Nephron (organoid): ENCODE measurements around the gene MIB1.
"Not testable (repeated sequence)": the region's sequence is repeated elsewhere in the genome, so short reads cannot be mapped to it uniquely, and the experiment has no call there.

Experiments used
- H3K27ac Mint-ChIP-seq, 3 experiments: 2 replicates each; pipeline ENCODE4 v1.8.0; 2020; ENCODE audit warnings: mixed read lengths in 3 of 3, mild to moderate bottlenecking in 2 of 3, moderate library complexity in 1 of 3
- H3K27me3 Mint-ChIP-seq: 2 replicates; pipeline ENCODE4 v1.8.0; 2021; ENCODE audit warnings: low read depth, mild to moderate bottlenecking, moderate library complexity, mixed read lengths
- H3K36me3 Mint-ChIP-seq: 2 replicates; pipeline ENCODE4 v1.8.0; 2020; ENCODE audit warnings: low read depth, mixed read lengths
- H3K4me1 Mint-ChIP-seq: 2 replicates; pipeline ENCODE4 v1.8.0; 2020; ENCODE audit warnings: mixed read lengths
- H3K4me3 Mint-ChIP-seq, 3 experiments: 2 replicates each; pipeline ENCODE4 v1.8.0; 2020; ENCODE audit warnings: mild to moderate bottlenecking in 3 of 3, mixed read lengths in 3 of 3, moderate library complexity in 2 of 3
- H3K9me3 Mint-ChIP-seq: 2 replicates; pipeline ENCODE4 v1.8.0; 2020; ENCODE audit warnings: mixed read lengths
- TF ChIP-seq, protein P1 (sequence below), 3 experiments: fragments of 200-600 bp; sonication (generic); IDR thresholded peaks; one replicate each; pipeline ENCODE4 v1.5.0; 2021; ENCODE audit warnings: antibody characterized with exemption in 3 of 3; ENCODE audit not compliant: unreplicated experiment in 3 of 3

MIB1 gene

GRCh38 chr18:21703241-21703820, 37.3 kb upstream of the MIB1 start:
- no peaks in the 10 kb centered on the region for H3K4me1 Mint-ChIP-seq
- TF ChIP-seq, protein P1, sequence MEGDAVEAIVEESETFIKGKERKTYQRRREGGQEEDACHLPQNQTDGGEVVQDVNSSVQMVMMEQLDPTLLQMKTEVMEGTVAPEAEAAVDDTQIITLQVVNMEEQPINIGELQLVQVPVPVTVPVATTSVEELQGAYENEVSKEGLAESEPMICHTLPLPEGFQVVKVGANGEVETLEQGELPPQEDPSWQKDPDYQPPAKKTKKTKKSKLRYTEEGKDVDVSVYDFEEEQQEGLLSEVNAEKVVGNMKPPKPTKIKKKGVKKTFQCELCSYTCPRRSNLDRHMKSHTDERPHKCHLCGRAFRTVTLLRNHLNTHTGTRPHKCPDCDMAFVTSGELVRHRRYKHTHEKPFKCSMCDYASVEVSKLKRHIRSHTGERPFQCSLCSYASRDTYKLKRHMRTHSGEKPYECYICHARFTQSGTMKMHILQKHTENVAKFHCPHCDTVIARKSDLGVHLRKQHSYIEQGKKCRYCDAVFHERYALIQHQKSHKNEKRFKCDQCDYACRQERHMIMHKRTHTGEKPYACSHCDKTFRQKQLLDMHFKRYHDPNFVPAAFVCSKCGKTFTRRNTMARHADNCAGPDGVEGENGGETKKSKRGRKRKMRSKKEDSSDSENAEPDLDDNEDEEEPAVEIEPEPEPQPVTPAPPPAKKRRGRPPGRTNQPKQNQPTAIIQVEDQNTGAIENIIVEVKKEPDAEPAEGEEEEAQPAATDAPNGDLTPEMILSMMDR (IDR thresholded peaks at IDR 0.05; ENCODE audit: unreplicated experiment in 3 of 3) = no peak

GRCh38 chr18:21704603-21705364, 35.8 kb upstream of the MIB1 start, which contains the start of gene ABHD3:
TSS of gene ABHD3 (minus strand) at chr18:21704774. CDS start at chr18:21704665, 109 bp downstream.
- Mint-ChIP-seq H3K36me3 (peaks cover 4% of the 10 kb centered on the region), H3K9me3 (no peaks in the 10 kb centered on the region), H3K27ac (peak within 1 kb of the TSS; percentile 53 to 68 (median 62)), H3K27me3 (peaks cover 7% of the 10 kb centered on the region), H3K4me1 (no peaks in the 10 kb centered on the region), H3K4me3 (peak within 1 kb of the TSS; percentile 87 to 94 (median 92))
- TF ChIP-seq, protein P1 (IDR thresholded peaks at IDR 0.05; ENCODE audit: unreplicated experiment in 3 of 3) = peak; percentile 42 to 61 (median 49)

More at GRCh38 chr18:21703241-21703820, 37.3 kb upstream of the MIB1 start:
- Mint-ChIP-seq H3K27ac (peak overlapping the region; percentile 53 to 60 (median 55)), H3K27me3 (peaks cover 7% of the 10 kb centered on the region), H3K36me3 (peaks cover 4% of the 10 kb centered on the region), H3K4me3 (peak overlapping the region; percentile 87 to 94 (median 92)), H3K9me3 (no peaks in the 10 kb centered on the region)

DNA sequence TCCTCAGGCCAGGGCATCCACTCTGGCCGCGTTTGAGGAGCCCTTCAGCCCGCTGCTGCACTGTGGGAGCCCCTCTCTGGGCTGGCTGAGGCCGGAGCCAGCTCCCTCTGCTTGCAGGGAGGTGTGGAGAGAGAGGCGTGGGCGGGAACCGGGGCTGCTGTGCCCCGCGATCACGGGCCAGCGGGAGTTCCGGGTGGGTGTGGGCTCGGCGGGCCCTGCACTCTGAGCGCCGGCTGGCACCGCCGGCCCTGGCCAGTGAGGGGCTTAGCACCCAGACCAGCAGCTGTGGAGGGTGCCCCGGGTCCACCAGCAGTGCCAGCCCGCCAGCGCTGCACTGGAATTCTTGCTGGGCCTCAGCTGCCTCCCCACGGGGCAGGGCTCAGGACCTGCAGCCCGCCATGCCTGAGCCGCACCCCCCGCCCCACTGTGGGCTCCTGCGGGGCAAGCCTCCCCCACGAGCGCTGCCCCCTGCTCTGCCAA, 34.2 kb upstream of the MIB1 start:
- H3K4me3 Mint-ChIP-seq = no peak overlapping the region
- H3K9me3 Mint-ChIP-seq = no peaks in the 10 kb centered on the region
- H3K27me3 Mint-ChIP-seq = peaks cover 7% of the 10 kb centered on the region
- TF ChIP-seq, protein P1 (IDR thresholded peaks at IDR 0.05; ENCODE audit: unreplicated experiment in 3 of 3) = no peak
- H3K36me3 Mint-ChIP-seq = peaks cover 4% of the 10 kb centered on the region
- H3K4me1 Mint-ChIP-seq = no peaks in the 10 kb centered on the region
- H3K27ac Mint-ChIP-seq = no peak overlapping the region

GRCh38 chr18:21707130-21707529, 33.5 kb upstream of the MIB1 start:
- not testable (repeated sequence) for H3K9me3 Mint-ChIP-seq, H3K27ac Mint-ChIP-seq, H3K27me3 Mint-ChIP-seq, H3K36me3 Mint-ChIP-seq, H3K4me1 Mint-ChIP-seq
- peak overlapping the region in 2 of 3 experiments; percentile 36 to 60 for H3K4me3 Mint-ChIP-seq

DNA sequence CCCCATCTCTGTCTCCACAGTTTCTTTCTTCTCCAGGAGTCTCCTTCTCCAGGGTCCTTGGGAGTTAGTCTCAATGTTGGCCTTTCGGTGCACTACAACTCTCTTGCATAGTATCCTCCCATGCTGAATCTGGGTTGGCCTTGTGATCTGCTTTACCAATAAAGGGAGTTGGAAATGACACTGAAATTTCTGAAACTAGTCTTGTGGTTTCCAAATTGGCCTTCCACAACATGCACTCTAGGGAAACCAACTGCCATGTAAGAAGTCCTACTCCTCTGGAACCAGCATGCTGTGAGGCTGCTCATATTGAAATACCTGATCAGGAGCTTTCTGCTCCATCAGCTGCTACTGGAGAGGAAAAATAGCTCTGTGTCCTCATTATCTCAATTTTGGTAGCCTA, 26.1 kb upstream of the MIB1 start:
- H3K9me3 Mint-ChIP-seq = peaks cover 17% of the 10 kb centered on the region
- no peaks in the 10 kb centered on the region for H3K4me1 Mint-ChIP-seq
- H3K27ac Mint-ChIP-seq = no peak overlapping the region
- H3K4me3 Mint-ChIP-seq = no peak overlapping the region
- no peaks in the 10 kb centered on the region for H3K36me3 Mint-ChIP-seq
- no peaks in the 10 kb centered on the region for H3K27me3 Mint-ChIP-seq
- TF ChIP-seq, protein P1 (IDR thresholded peaks at IDR 0.05; ENCODE audit: unreplicated experiment in 3 of 3) = no peak

- TF ChIP-seq, protein P1 (IDR thresholded peaks at IDR 0.05; ENCODE audit: unreplicated experiment in 3 of 3) = no peak
- Mint-ChIP-seq H3K27me3 (peaks cover 3% of the 10 kb centered on the region), H3K4me1 (no peaks in the 10 kb centered on the region), H3K9me3 (no peaks in the 10 kb centered on the region), H3K27ac (no peak overlapping the region), H3K4me3 (no peak overlapping the region), H3K36me3 (no peaks in the 10 kb centered on the region)
Observed at GRCh38 chr18:21722687-21723086, 17.9 kb upstream of the MIB1 start.
